ENCODE results near the gene STX8.

Gene STX8

DNA sequence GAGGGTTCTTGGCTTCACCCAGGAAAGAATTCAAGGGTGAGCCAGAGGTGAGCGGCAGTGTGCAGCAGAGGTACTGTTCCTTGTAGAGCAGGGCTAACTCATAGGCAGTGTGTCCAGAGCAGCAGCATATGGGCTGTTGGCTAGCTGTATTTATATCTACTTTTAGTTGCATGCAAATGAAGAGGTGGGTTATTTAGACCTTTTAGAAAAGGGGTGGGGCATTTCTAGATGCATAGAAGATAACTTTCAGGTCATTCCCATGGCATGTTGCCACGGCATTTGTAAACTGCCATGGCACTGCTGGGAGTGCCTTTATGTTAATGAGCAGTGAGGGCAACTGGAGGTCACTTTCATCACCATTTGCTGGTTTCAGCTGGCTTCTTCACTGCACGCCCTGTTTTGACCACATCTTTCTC, 141.0 kb downstream of the STX8 start:
- DNase-seq, result no peak

DNA sequence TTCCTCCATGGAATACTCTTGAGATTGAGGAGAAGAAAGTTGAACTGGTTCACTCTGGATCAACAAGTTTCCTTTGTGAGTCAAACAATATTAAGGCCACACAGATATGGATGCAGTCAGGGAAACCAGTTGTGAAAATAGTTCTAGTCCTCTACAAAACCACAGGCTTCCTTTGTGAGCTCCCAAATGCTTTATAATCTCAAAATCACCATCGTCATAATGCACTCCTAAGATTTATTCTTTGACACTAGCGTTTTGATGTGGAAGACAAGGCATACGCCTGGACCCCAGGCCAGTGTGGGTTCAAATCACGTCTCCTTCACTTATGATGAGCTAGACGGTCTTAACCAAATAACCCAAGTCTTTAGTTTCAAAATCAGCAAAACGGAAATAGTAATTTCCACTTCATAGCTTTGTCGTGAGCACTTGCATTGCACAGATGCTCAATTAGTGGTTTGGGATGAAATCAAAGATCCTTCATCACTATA, 142.6 kb downstream of the STX8 start:
- DNase-seq, result no peak

DNA sequence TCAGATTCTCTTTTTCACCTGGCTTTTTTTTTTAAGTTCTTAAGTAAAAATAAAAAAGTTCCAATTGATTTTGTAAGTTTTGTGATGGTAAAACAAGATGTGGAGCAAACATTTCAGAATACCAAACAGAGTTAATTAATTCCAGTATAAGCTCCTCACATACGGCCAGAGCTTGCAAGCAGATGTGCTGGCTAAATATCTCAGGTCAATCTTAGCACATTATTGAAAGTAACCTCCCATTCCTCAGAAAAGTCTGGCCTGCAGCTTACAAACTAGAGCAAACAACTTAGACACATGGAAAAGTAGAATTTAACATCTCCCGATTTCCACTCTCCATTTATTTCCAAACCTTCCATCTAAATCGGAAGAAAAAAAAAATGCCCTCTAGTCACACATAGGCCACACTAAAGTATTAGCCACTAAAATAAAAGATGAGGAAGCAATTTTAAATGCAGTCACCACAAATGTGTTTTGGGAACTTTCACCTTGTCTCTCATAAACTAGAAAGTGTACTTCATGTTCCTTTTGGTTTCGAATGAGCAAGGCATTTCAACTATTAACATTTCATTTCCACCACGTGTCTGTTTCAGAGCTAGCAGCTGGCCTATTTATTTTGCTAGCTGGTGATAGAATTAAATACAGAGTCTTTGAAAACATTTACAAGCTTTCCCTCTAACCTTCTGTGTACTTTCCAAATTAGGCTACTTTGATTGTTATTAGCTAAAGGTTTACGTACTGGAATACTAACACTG, 143.3 kb downstream of the STX8 start:
- DNase-seq, result no peak

GRCh38 chr17:9431620-9432019, 144.0 kb downstream of the STX8 start:
- no peak for DNase-seq

DNA sequence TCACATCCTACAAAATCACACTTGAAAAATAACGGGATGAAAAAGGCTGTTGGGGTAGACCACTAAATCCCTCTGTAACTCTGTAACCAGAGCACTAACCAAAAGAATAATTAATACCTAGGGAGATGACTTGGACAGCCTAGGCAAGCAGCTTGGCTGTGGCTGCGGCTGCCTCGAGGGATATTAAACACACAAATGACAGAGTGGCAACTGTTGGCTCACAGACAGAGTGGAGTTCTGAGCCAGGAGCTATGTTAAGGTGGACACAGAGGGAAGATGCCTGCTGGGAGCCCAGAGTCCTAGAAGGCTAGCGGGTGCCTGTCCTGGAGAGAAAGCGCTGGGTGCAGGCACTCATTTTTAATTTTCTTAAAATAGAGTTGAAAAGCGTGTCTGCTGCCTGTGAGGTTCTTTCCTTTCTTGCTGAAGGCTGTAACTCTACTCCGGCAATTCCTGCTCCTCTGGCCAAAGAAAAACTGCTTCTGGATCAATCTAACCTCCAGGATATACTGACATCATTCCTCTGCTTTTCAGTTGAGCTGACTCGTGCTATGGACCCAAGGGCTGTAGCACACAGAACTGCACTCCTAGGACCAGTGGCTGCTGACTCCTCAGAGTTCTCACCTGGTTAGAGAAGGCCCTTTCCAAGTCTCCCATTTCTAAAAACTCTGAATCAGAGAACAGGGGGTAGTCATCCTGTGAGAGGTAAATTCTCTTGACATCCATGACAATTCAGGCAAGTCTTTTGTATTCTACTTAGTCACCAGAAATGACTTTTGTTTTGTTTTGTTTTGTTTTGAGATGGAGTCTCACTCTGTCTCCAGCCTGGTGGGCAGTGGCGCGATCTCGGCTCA, 147.9 kb downstream of the STX8 start:
- DNase-seq, result no peak

GRCh38 chr17:9424071-9424640, 151.5 kb downstream of the STX8 start:
- no peak for DNase-seq

- no peak for DNase-seq
Observed at GRCh38 chr17:9421525-9421924, 154.1 kb downstream of the STX8 start.

DNA sequence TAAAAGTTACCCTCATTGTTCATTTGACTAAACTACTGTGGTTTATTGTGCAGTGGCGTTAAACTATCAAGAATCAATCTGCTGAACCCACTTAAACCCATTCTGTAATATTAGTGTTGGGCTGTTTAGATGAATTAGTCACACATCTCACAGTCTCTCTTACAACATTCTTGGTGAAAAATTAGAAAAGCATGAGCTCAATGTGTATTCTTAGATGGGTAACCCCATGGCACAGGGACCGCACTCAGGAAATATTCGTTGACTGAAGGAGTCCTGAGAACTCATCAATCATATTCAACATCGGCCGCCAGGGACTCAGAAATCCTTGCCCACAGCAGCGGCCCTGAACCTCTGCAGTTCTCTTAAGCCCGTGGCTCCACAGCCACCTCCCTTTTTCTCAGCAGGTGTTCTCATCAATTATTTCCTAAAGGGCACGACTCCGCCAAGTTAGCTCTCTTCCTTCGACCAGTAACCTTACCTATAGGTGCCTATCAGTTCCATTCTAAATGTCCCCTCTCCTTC, 155.6 kb downstream of the STX8 start:
- DNase-seq, result no peak

DNA sequence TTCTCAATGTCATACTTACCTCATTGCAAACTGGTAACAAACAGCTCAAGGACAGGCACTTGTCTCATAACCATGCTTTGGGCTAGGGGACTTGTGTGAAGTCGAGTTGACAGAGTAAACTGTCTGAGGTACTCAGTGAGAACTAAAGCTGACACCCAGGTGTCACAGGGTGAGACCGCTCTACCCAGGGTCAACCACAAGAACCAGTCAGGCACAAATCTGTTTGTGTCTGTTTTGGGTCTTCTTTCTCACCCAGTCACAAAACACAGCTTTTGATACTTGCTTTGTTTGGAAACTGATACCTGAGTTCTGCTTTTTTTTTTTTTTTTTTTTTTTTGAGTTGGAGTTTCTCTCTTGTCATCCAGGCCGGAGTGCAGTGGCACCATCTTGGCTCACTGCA, 161.1 kb downstream of the STX8 start:
- DNase-seq, result no peak

DNA sequence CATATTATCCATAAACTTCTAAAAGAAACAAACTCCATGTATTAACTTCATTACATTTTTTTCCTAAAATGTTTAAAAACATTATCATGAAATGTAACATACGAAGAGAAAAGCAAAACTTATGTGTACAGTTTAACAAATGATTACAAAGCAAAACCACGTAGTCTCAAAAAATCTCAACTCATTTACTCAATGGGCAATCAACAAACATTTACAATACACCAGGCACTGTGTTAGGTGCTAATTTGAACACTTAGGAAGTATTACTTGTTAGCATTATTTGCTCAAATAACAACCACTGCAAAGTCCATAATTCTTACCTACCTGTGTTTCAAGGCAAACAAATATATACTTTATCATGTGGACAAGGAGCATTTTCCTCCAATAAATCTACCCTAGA, 164.9 kb downstream of the STX8 start:
- DNase-seq, result no peak

- no peak for DNase-seq
Observed at GRCh38 chr17:9410301-9410700, 165.3 kb downstream of the STX8 start.

DNA sequence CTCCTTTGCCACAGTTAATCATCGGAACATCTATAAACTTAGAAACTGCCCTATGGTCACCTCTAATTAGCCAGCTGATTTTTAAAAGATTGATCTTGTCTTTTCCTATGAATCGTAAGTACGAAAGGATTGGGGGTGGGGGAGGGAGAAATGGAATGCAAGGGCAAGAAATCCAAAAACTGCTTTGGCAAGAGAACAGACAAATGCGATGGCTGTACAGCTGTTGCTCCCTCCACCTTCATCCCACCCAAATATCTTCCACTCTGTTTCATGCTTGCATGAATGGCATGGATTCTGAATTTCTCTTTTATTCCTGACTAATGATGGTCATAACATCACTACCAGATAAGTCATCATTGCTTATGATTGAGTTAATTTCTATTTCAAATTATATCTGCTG, 165.7 kb downstream of the STX8 start:
- no peak for DNase-seq

- DNase-seq, result no peak
Observed at GRCh38 chr17:9408868-9409829, 166.5 kb downstream of the STX8 start.

DNA sequence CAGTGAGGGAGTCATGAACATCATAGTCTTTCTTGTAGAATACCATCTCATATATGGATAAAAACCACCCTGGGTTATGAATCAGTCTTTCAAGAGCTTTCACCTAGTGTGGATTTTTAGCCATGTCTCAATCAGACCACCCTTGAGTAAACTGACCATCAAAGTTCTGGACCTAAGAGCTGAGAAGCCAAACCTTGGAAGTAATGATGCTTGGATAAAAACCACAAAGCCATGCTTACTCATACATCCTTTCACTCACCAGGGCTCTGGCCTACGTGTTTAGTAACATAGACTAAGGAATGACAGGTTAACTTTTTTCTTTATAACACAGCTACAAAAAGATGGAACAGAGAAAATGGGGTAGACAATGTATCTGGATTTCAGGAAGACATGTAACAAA, 167.2 kb downstream of the STX8 start:
- no peak for DNase-seq

- DNase-seq, result no peak
Observed at GRCh38 chr17:9406046-9406606, 169.5 kb downstream of the STX8 start.

- no peak for DNase-seq
Observed at GRCh38 chr17:9403257-9403656, 172.4 kb downstream of the STX8 start.

GRCh38 chr17:9402590-9403199, 172.9 kb downstream of the STX8 start:
- no peak for DNase-seq

- no peak for DNase-seq
Observed at GRCh38 chr17:9401434-9401833, 174.2 kb downstream of the STX8 start.

GRCh38 chr17:9389111-9389527, 186.5 kb downstream of the STX8 start:
- no peak for DNase-seq

DNA sequence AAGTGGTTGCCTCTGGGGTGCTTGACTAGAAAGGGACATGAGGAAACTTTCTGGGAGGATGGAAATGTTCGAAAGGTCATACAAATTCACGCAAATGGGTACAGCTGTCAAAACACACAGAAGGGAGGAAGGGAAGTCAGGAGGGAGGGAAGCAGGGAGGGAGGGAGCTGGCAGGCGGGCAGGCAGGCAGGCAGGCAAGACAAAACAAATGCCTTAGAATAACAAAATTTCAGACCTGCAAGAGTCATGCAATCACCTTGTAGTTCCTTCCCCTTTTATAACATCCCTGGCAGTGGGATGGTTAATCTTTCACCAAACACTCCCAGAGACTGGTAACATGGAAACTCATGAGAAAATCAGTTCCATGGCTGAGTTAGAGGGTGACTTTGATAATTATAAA, 189.2 kb downstream of the STX8 start:
- no peak for DNase-seq

DNA sequence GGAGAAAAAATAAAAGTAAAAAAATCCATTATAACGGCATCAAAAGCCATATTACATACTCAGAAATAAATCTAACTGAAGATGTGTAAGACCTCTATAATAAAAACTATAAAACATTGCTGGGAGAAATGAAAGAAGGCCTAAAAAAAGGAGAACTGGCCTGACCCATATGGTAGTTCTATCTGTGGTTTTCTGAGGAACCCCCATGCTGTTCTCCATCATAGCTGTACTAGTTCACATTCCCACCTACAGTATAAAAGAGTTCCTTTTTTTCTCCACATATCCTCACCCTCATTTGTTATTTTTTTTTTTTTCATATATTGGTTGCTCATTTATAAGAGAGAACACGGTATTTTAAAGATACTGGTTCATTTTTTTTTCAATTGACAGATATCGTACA, 191.8 kb downstream of the STX8 start:
- no peak for DNase-seq

DNA sequence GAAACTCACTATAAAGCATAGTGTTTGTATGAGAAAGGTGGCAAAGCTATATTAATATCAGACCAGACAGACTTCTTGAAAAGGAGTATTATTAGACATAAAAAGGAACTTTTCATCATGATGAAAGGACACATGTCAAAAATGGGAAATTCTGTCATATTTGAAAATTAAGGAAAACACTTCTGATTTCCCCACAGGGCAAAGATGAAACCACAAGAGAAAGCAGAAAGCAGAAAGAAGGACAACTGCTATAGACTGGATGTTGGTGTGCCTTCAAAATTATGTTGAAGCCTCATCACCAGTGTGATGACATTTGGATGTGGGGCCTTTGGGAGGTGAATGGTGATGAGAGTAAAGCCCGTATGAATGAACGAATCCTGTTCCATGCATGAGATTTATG, 193.0 kb downstream of the STX8 start:
- DNase-seq, result no peak

Data from NCI-H1436 treated with DMSO at 0.1 percent for 48 hours (cell line).